ENCODE measurements around the gene HEBP1.

Gene HEBP1

GRCh38 chr12:12946686-12947355 lies 53.2 kb downstream of the HEBP1 start:
- no peak for DNase-seq

DNA sequence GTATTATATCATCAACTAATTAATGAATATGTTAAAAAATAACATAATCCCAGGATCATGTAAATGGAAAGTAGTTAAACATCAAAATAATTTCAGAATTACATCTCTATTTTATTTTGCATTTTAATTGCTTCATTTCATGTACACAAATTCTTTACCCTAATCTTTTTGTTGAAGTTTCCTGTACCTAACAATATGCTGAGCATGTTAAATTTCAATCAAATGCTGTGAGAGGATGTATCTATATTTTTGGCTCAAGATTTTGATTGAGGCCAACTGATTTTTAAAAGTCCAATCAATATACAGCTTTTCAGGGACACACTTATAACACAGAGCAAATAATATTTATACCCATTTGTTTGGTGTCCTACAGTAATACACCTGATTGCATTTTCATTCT lies 54.5 kb downstream of the HEBP1 start:
- no peak for DNase-seq

- DNase-seq, result no peak
These were observed 56.3 kb downstream of the HEBP1 start for GRCh38 chr12:12943586-12944260.

GRCh38 chr12:12941450-12942350 lies 58.4 kb downstream of the HEBP1 start:
- DNase-seq, result no peak

GRCh38 chr12:12939888-12940287 lies 60.2 kb downstream of the HEBP1 start:
- no peak for DNase-seq

DNA sequence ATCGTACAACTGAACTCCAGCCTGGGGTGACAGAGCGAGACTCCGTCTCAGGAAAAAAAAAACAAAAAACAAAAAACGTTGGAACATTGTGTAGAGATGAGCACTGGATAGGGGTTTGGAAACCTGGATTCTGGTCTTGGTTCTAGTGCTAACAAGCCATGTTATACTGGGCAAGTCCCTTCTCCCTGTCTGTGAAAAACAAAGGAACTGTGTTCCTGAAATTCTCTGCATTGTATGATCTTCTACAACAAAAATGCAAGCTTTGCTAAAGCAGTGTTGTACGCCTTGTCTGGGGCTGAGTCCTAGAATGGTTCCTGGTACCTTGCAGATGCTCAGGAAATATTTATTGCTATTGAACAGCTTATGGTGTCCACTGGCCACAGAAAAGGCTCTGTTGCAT lies 61.5 kb downstream of the HEBP1 start:
- no peak for DNase-seq

GRCh38 chr12:12936983-12937491 lies 63.0 kb downstream of the HEBP1 start:
- no peak for DNase-seq

DNA sequence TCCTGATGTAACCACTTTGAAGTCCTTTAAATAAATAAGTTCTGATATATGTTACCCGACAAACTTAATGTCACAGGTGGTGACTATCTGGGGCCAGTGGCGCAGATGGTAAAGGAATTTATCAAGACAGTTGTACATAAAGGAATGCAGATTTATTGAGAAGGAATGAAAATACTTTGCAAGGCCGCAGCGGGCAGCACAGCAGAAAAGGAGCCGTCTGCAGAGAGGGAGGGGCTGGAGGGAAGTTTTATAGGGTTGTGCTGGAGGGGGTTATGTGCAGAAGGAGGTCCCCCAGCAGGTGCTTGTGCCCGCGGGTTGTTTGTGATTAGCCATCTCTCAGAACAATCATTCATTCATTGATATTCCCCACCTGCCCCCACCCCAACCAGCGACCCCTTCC lies 65.5 kb downstream of the HEBP1 start:
- DNase-seq, result no peak

DNA sequence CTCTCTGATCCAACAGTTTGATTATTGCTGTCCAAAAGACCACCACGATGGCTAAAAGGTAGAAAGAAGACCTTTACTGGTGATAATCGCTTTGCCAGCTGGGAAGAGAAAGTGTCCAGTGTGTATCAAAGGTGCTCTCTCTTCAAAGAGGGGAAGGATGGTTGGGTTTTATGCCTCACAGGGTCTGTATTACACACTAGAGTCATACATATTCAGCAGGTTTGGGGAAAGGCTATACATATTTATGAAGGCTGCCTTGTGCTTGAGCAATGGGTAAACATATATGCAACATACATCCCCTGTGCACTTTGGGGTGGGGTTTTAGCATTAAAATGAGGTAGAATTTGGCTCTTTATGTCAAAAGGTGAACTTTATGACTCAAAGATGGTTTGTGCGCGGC lies 66.3 kb downstream of the HEBP1 start:
- no peak for DNase-seq

- no peak for DNase-seq
These were observed 69.3 kb downstream of the HEBP1 start for GRCh38 chr12:12930633-12931219.

DNA sequence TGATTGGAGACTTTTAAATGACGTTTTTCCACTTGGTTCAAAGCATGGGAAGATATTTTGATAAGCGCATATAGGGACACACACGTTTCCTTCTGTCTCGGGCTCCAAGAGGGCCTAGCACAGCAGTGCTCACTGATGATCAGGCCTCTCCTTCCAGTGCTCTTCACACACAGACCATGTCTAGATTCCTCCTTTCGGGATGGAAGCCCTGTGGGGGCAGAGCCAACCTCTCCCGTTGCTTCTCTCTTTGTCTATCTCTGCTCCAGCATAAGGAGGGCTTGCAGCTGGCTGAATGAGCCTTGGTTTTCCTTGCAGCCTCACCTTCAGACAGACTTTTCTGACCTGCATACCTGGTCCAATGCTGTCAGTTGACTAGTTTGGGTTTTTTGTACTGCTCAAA lies 70.4 kb downstream of the HEBP1 start:
- DNase-seq, result no peak

- peak; percentile 91 for DNase-seq
These were observed 72.6 kb downstream of the HEBP1 start for GRCh38 chr12:12927211-12928079.

DNA sequence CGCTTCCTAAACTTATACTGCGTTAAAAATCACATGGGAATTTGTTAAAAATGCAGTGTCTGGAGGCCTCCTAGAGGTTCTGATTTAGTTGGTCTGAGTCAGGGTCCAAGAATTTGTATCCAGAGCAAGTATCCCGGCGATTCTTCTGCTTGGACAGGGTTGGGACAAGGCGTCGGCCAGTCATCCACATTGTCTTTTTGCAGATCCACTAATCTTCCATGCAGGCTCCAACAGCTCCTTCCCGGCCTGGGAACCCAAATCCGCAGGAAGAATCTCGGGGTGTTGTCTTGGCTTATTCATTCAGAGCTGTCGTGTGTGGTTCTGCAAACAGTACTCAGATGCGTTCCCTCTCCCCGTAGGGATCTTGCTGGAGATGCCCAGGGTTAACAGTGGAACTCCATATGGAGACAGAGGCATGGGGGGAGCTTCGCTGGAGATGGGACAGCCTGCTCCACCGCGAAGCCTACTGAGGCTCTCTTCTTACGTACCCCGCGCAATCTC lies 73.4 kb downstream of the HEBP1 start:
- DNase-seq, result no peak

- DNase-seq, result no peak
These were observed 74.7 kb downstream of the HEBP1 start for GRCh38 chr12:12925388-12925787.

Data from NCI-H1105 (cell line).